ENCODE data around the gene PLA2G4D. TPM values are rescaled to one million over a fixed set of nuclear protein-coding genes. Genes with fewer than 3 reads are reported as not detected.

Gene PLA2G4D
- total RNA-seq, 1 experiment from 2014 or later: not detected

DNA sequence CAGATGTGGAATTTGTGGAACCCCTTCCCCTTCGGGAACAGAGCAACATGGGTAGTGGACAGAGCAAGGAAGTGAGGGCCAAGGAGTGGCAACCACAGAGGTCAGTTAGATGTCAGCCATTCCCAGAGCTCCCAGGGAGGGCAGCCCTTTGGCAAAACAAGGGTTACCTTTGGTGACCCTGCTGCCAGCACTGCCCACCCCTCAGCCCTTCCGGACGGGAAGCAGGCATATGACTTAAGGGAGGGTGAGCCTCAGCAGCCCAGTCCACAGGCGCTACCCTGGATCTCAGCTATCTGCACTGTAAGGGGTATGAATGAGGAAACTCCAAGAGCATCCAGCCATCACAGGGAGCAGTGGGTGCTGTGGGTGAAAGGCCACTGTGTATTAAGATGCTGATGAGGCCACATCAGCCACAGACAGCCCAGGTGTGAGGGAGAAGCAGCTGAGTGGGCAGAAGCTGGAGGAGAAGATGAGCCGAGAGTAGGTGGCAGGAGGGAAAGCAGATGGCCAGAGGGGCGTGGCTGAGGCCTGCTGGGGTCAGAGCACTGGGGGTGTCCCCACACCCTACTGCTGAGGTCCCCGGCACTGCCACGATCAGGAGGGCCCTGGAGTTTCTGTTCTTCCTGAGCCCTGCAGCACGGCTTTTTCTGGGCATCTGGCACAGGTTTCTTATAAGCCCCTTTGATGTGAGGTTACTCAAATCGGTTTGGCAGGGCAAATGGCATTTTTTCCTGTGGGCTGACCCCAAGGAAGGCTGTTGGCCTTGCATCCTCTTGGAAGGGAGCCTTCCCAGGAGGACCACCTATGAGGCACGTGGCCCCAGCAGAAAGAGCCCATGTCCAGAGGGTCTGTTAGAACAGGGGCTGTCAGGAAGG lies 6.2 kb downstream of the PLA2G4D start:
- Histone ChIP-seq H3K27ac (ENCODE audit: low read length) (no peak overlapping the region), H3K9me3 (ENCODE audit: control insufficient read depth, insufficient read depth, low read depth, low read length) (no peaks in the 10 kb centered on the region), H3K27me3 (ENCODE audit: control insufficient read depth, insufficient read depth, low read length) (no peaks in the 10 kb centered on the region), H3K4me3 (ENCODE audit: low read depth in 2 of 2, low read length in 2 of 2) (no peak overlapping the region), H3K36me3 (ENCODE audit: control insufficient read depth, insufficient read depth, low read length) (no peaks in the 10 kb centered on the region), H3K4me1 (ENCODE audit: control insufficient read depth, insufficient read depth, low read length) (0 out of 2 replicates have a peak, but pooled peaks cover 2% of the 10 kb centered on the region)
- in situ Hi-C loops (cut with HindIII; ENCODE audit: low pct_unique_long_range_greater_than_20kb, low sequenced_read_pairs) (no loop called here), intact Hi-C loops (cut with micrococcal nuclease; ENCODE audit: unreplicated experiment) (no loop called here)
- CTCF ChIA-PET: no interaction called here
- ATAC-seq (no peak), DNase-seq (ENCODE audit: low read depth, low spot score) (no peak)
- BruUV-seq (replicated peaks): no TSS peak
- POLR2A ChIA-PET: no interaction called here
- TF ChIP-seq POLR2AphosphoS5 (IDR thresholded peaks at IDR 0.05; ENCODE audit: low read depth, low read length) (no peak), TCF7L2 (IDR thresholded peaks at IDR 0.05; ENCODE audit: low read depth, low read length) (no peak), SIN3A (IDR thresholded peaks at IDR 0.05; ENCODE audit: borderline replicate concordance, insufficient read depth, low read depth, low read length) (no peak)
- TF ChIP-seq, protein P1, sequence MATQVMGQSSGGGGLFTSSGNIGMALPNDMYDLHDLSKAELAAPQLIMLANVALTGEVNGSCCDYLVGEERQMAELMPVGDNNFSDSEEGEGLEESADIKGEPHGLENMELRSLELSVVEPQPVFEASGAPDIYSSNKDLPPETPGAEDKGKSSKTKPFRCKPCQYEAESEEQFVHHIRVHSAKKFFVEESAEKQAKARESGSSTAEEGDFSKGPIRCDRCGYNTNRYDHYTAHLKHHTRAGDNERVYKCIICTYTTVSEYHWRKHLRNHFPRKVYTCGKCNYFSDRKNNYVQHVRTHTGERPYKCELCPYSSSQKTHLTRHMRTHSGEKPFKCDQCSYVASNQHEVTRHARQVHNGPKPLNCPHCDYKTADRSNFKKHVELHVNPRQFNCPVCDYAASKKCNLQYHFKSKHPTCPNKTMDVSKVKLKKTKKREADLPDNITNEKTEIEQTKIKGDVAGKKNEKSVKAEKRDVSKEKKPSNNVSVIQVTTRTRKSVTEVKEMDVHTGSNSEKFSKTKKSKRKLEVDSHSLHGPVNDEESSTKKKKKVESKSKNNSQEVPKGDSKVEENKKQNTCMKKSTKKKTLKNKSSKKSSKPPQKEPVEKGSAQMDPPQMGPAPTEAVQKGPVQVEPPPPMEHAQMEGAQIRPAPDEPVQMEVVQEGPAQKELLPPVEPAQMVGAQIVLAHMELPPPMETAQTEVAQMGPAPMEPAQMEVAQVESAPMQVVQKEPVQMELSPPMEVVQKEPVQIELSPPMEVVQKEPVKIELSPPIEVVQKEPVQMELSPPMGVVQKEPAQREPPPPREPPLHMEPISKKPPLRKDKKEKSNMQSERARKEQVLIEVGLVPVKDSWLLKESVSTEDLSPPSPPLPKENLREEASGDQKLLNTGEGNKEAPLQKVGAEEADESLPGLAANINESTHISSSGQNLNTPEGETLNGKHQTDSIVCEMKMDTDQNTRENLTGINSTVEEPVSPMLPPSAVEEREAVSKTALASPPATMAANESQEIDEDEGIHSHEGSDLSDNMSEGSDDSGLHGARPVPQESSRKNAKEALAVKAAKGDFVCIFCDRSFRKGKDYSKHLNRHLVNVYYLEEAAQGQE (IDR thresholded peaks at IDR 0.05; ENCODE audit: insufficient read depth in 1 of 2, low read depth in 2 of 2, low read length in 1 of 2): no peak
- TF ChIP-seq, protein P2, sequence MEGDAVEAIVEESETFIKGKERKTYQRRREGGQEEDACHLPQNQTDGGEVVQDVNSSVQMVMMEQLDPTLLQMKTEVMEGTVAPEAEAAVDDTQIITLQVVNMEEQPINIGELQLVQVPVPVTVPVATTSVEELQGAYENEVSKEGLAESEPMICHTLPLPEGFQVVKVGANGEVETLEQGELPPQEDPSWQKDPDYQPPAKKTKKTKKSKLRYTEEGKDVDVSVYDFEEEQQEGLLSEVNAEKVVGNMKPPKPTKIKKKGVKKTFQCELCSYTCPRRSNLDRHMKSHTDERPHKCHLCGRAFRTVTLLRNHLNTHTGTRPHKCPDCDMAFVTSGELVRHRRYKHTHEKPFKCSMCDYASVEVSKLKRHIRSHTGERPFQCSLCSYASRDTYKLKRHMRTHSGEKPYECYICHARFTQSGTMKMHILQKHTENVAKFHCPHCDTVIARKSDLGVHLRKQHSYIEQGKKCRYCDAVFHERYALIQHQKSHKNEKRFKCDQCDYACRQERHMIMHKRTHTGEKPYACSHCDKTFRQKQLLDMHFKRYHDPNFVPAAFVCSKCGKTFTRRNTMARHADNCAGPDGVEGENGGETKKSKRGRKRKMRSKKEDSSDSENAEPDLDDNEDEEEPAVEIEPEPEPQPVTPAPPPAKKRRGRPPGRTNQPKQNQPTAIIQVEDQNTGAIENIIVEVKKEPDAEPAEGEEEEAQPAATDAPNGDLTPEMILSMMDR (IDR thresholded peaks at IDR 0.05): no peak

DNA sequence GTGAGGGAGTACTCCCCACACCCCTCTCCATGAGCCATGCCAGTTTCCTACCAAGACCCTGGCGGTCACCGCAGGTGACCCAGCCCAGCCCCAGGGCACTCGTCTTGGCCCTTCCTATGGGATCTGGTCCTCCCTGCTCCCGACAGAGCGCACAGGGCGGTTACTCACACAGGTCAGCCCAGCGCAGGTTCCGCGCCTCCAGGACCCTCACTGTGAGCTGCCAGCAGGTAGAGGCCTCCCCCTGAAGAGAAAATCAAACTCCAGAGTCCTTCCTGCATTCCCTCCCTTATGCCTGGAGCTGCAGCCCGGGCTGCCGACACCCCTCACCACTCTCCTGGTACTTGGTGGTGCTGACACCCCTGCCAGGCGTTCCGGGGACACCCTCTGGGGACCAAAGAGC lies 6.9 kb downstream of the PLA2G4D start:
- Histone ChIP-seq H3K36me3 (ENCODE audit: control insufficient read depth, insufficient read depth, low read length) (no peaks in the 10 kb centered on the region), H3K27ac (ENCODE audit: low read length) (no peak overlapping the region), H3K4me3 (ENCODE audit: low read depth in 2 of 2, low read length in 2 of 2) (no peak overlapping the region), H3K4me1 (ENCODE audit: control insufficient read depth, insufficient read depth, low read length) (0 out of 2 replicates have a peak, but pooled peaks cover under 1% of the 10 kb centered on the region), H3K9me3 (ENCODE audit: control insufficient read depth, insufficient read depth, low read depth, low read length) (no peaks in the 10 kb centered on the region), H3K27me3 (ENCODE audit: control insufficient read depth, insufficient read depth, low read length) (no peaks in the 10 kb centered on the region)
- intact Hi-C loops (cut with micrococcal nuclease; ENCODE audit: unreplicated experiment) (no loop called here), in situ Hi-C loops (cut with HindIII; ENCODE audit: low pct_unique_long_range_greater_than_20kb, low sequenced_read_pairs) (no loop called here)
- ATAC-seq (no peak), DNase-seq (ENCODE audit: low read depth, low spot score) (no peak)
- TF ChIP-seq, protein P2 (IDR thresholded peaks at IDR 0.05): no peak
- TF ChIP-seq TCF7L2 (IDR thresholded peaks at IDR 0.05; ENCODE audit: low read depth, low read length) (no peak), POLR2AphosphoS5 (IDR thresholded peaks at IDR 0.05; ENCODE audit: low read depth, low read length) (no peak), SIN3A (IDR thresholded peaks at IDR 0.05; ENCODE audit: borderline replicate concordance, insufficient read depth, low read depth, low read length) (no peak)
- TF ChIP-seq, protein P1 (IDR thresholded peaks at IDR 0.05; ENCODE audit: insufficient read depth in 1 of 2, low read depth in 2 of 2, low read length in 1 of 2): no peak
- CTCF ChIA-PET: no interaction called here
- BruUV-seq (replicated peaks): no TSS peak
- POLR2A ChIA-PET: no interaction called here
